MG63 (cell line): ENCODE data around the gene TEX26. TPM values are rescaled to one million over a fixed set of nuclear protein-coding genes. Genes with fewer than 3 reads are reported as not detected.

ENCODE experiments used
- DNase-seq: peaks from one replicate; pipeline ENCODE4 v3.0.0-alpha.2; 2020
- H3K27me3 ChIP-seq: fragments of 250-450 bp; sonication (Bioruptor Pico); 2 replicates; pipeline ENCODE4 v1.5.1; 2020; ENCODE audit warnings: mild to moderate bottlenecking, moderate library complexity
- H3K36me3 ChIP-seq: fragments of 250-450 bp; sonication (Bioruptor Pico); 2 replicates; pipeline ENCODE4 v1.5.1; 2020; ENCODE audit warnings: mild to moderate bottlenecking, moderate library complexity
- H3K4me3 ChIP-seq: fragments of 250-450 bp; sonication (Bioruptor Pico); 2 replicates; pipeline ENCODE4 v1.5.1; 2020; ENCODE audit warnings: mild to moderate bottlenecking, moderate library complexity
- H3K9me3 ChIP-seq: fragments of 250-450 bp; sonication (Bioruptor Pico); 2 replicates; pipeline ENCODE4 v1.5.1; 2020; ENCODE audit warnings: mild to moderate bottlenecking, moderate library complexity
- total RNA-seq: library from RNA; depleted of rRNA; stranded (reverse); fragments of >200 nt; shearing (Covaris generic); gene quantifications from 2 replicates; pipeline ENCODE4 v1.2.3, GENCODE V29; 2014; ENCODE audit warnings: low replicate concordance; rRNA removed

Gene TEX26
- not detected in 2 replicates for total RNA-seq

GRCh38 chr13:30932481-30933353, at the start of gene TEX26:
Gene TEX26, plus strand, starts transcription at chr13:30932656. Its CDS starts 60 bp downstream, at chr13:30932716.
- DNase-seq = no peak
- Histone ChIP-seq H3K36me3 (no peaks in the 10 kb centered on the region), H3K4me3 (no peak within 1 kb of the TSS), H3K9me3 (no peaks in the 10 kb centered on the region), H3K27me3 (0 out of 2 replicates have a peak, but pooled peaks cover 2% of the 10 kb centered on the region)

- no peaks in the 10 kb centered on the region for H3K36me3 ChIP-seq
- H3K4me3 ChIP-seq = no peak overlapping the region
- no peak for DNase-seq
- 0 out of 2 replicates have a peak, but pooled peaks cover 2% of the 10 kb centered on the region for H3K9me3 ChIP-seq
- H3K27me3 ChIP-seq = no peaks in the 10 kb centered on the region
Measured at GRCh38 chr13:30882996-30883766, 49.3 kb upstream of the TEX26 start.

GRCh38 chr13:30884543-30884942, 47.9 kb upstream of the TEX26 start:
- no peak for DNase-seq
- H3K27me3 ChIP-seq = no peaks in the 10 kb centered on the region
- H3K36me3 ChIP-seq = no peaks in the 10 kb centered on the region
- H3K4me3 ChIP-seq = no peak overlapping the region
- H3K9me3 ChIP-seq = 0 out of 2 replicates have a peak, but pooled peaks cover 2% of the 10 kb centered on the region

- 0 out of 2 replicates have a peak, but pooled peaks cover 2% of the 10 kb centered on the region for H3K9me3 ChIP-seq
- no peaks in the 10 kb centered on the region for H3K27me3 ChIP-seq
- DNase-seq = no peak
- no peaks in the 10 kb centered on the region for H3K36me3 ChIP-seq
- no peak overlapping the region for H3K4me3 ChIP-seq
Measured at GRCh38 chr13:30889196-30889690, 43.2 kb upstream of the TEX26 start.

GRCh38 chr13:30892966-30893365, 39.5 kb upstream of the TEX26 start:
- H3K27me3 ChIP-seq = no peaks in the 10 kb centered on the region
- no peaks in the 10 kb centered on the region for H3K9me3 ChIP-seq
- no peak overlapping the region for H3K4me3 ChIP-seq
- no peaks in the 10 kb centered on the region for H3K36me3 ChIP-seq
- peak; percentile 48 for DNase-seq

GRCh38 chr13:30895773-30896172, 36.7 kb upstream of the TEX26 start:
- Histone ChIP-seq H3K9me3 (no peaks in the 10 kb centered on the region), H3K4me3 (no peak overlapping the region), H3K36me3 (no peaks in the 10 kb centered on the region), H3K27me3 (no peaks in the 10 kb centered on the region)
- no peak for DNase-seq

- Histone ChIP-seq H3K9me3 (no peaks in the 10 kb centered on the region), H3K27me3 (no peaks in the 10 kb centered on the region), H3K36me3 (no peaks in the 10 kb centered on the region), H3K4me3 (no peak overlapping the region)
- DNase-seq = no peak
Measured at GRCh38 chr13:30898070-30898469, 34.4 kb upstream of the TEX26 start.

GRCh38 chr13:30898678-30899241, 33.7 kb upstream of the TEX26 start:
- no peaks in the 10 kb centered on the region for H3K36me3 ChIP-seq
- H3K27me3 ChIP-seq = no peaks in the 10 kb centered on the region
- no peaks in the 10 kb centered on the region for H3K9me3 ChIP-seq
- H3K4me3 ChIP-seq = no peak overlapping the region
- peak; percentile 44 for DNase-seq

GRCh38 chr13:30900436-30900835, 32.0 kb upstream of the TEX26 start:
- DNase-seq = no peak
- Histone ChIP-seq H3K4me3 (no peak overlapping the region), H3K36me3 (no peaks in the 10 kb centered on the region), H3K9me3 (no peaks in the 10 kb centered on the region), H3K27me3 (no peaks in the 10 kb centered on the region)

GRCh38 chr13:30900952-30901749, 31.3 kb upstream of the TEX26 start:
- H3K9me3 ChIP-seq = no peaks in the 10 kb centered on the region
- H3K4me3 ChIP-seq = no peak overlapping the region
- no peak for DNase-seq
- no peaks in the 10 kb centered on the region for H3K36me3 ChIP-seq
- no peaks in the 10 kb centered on the region for H3K27me3 ChIP-seq

GRCh38 chr13:30904043-30904442, 28.4 kb upstream of the TEX26 start:
- Histone ChIP-seq H3K36me3 (no peaks in the 10 kb centered on the region), H3K27me3 (no peaks in the 10 kb centered on the region), H3K4me3 (no peak overlapping the region), H3K9me3 (no peaks in the 10 kb centered on the region)
- no peak for DNase-seq

- H3K9me3 ChIP-seq = no peaks in the 10 kb centered on the region
- no peaks in the 10 kb centered on the region for H3K36me3 ChIP-seq
- no peaks in the 10 kb centered on the region for H3K27me3 ChIP-seq
- H3K4me3 ChIP-seq = no peak within 1 kb of the TSS
- peak; percentile 75 for DNase-seq
Measured at GRCh38 chr13:30905932-30906383, 26.5 kb upstream of the TEX26 start, which contains the start of gene MEDAG. Gene MEDAG, plus strand, starts transcription at chr13:30906271. Its CDS starts 245 bp downstream, at chr13:30906516.

- H3K9me3 ChIP-seq = no peaks in the 10 kb centered on the region
- H3K36me3 ChIP-seq = no peaks in the 10 kb centered on the region
- no peak for DNase-seq
- no peaks in the 10 kb centered on the region for H3K27me3 ChIP-seq
- no peak overlapping the region for H3K4me3 ChIP-seq
Measured at GRCh38 chr13:30906411-30907051, 25.9 kb upstream of the TEX26 start.

- Histone ChIP-seq H3K27me3 (no peaks in the 10 kb centered on the region), H3K36me3 (no peaks in the 10 kb centered on the region), H3K9me3 (no peaks in the 10 kb centered on the region), H3K4me3 (no peak overlapping the region)
- DNase-seq = peak; percentile 84
Measured at GRCh38 chr13:30907121-30907861, 25.2 kb upstream of the TEX26 start.

- no peaks in the 10 kb centered on the region for H3K36me3 ChIP-seq
- H3K4me3 ChIP-seq = no peak overlapping the region
- no peaks in the 10 kb centered on the region for H3K27me3 ChIP-seq
- H3K9me3 ChIP-seq = no peaks in the 10 kb centered on the region
- DNase-seq = peak; percentile 89
Measured at GRCh38 chr13:30908416-30908980, 24.0 kb upstream of the TEX26 start.
